ENCODE measurements around the gene PLXNB1. TPM values are rescaled to one million over a fixed set of nuclear protein-coding genes. Genes with fewer than 3 reads are reported as not detected.

PLXNB1 gene
- polyA plus RNA-seq, 3 donors, result 31.2 to 51.0 (median 35.4) TPM

- 53 to 65% (median 61%) methylated on average over 6 of the region's 6 CpGs for WGBS, 3 donors
- H3K27ac ChIP-seq (ENCODE audit: low read depth, low read length), result no peak overlapping the region
These were observed 29.0 kb downstream of the PLXNB1 start for GRCh38 chr3:48400824-48401433.

GRCh38 chr3:48399387-48400172 is 30.3 kb downstream of the PLXNB1 start:
- 34 to 62% (median 60%) methylated on average over 4 of the region's 4 CpGs for WGBS, 3 donors
- no peak overlapping the region for H3K27ac ChIP-seq (ENCODE audit: low read depth, low read length)

GRCh38 chr3:48398701-48399386 is 31.0 kb downstream of the PLXNB1 start:
- no peak overlapping the region for H3K27ac ChIP-seq (ENCODE audit: low read depth, low read length)
- 57 to 60% (median 58%) methylated on average over 11 of the region's 11 CpGs for WGBS, 3 donors

GRCh38 chr3:48397767-48398681 is 31.9 kb downstream of the PLXNB1 start:
- no peak overlapping the region for H3K27ac ChIP-seq (ENCODE audit: low read depth, low read length)
- WGBS, 3 donors, result 66 to 79% (median 74%) methylated on average over 9 of the region's 9 CpGs

GRCh38 chr3:48395714-48396113 is 34.2 kb downstream of the PLXNB1 start:
- H3K27ac ChIP-seq (ENCODE audit: low read depth, low read length), result no peak overlapping the region
- 68 to 77% (median 73%) methylated on average over 3 of the region's 3 CpGs for WGBS, 3 donors

- no peak overlapping the region for H3K27ac ChIP-seq (ENCODE audit: low read depth, low read length)
- 85 to 97% (median 88%) methylated on average over 2 of the region's 2 CpGs for WGBS, 3 donors
These were observed 35.5 kb downstream of the PLXNB1 start for GRCh38 chr3:48394391-48394790.

GRCh38 chr3:48388966-48389365 is 40.9 kb downstream of the PLXNB1 start:
- 67 to 76% (median 74%) methylated on average over 2 of the region's 2 CpGs for WGBS, 3 donors
- no peak overlapping the region for H3K27ac ChIP-seq (ENCODE audit: low read depth, low read length)

GRCh38 chr3:48387634-48388033 is 42.3 kb downstream of the PLXNB1 start:
- no peak overlapping the region for H3K27ac ChIP-seq (ENCODE audit: low read depth, low read length)

- WGBS, 3 donors, result 36 to 76% (median 72%) methylated on average over 5 of the region's 5 CpGs
- H3K27ac ChIP-seq (ENCODE audit: low read depth, low read length), result no peak overlapping the region
These were observed 56.9 kb downstream of the PLXNB1 start for GRCh38 chr3:48372862-48373435.

GRCh38 chr3:48372377-48372770 is 57.5 kb downstream of the PLXNB1 start:
- WGBS, 3 donors, result 42 to 88% (median 84%) methylated on average over 7 of the region's 7 CpGs
- no peak overlapping the region for H3K27ac ChIP-seq (ENCODE audit: low read depth, low read length)

GRCh38 chr3:48371651-48372376 is 58.1 kb downstream of the PLXNB1 start, which contains the start of gene FBXW12:
TSS of gene FBXW12 (plus strand) at chr3:48372219. CDS start at chr3:48372768, 549 bp downstream.
- 50 to 91% (median 87%) methylated on average over 11 of the region's 11 CpGs for WGBS, 3 donors
- H3K27ac ChIP-seq (ENCODE audit: low read depth, low read length), result no peak within 1 kb of the TSS

- H3K27ac ChIP-seq (ENCODE audit: low read depth, low read length), result no peak overlapping the region
- WGBS, 3 donors, result 65 to 78% (median 72%) methylated on average over 7 of the region's 7 CpGs
These were observed 59.6 kb downstream of the PLXNB1 start for GRCh38 chr3:48370333-48370713.

- 53 to 73% (median 67%) methylated on average over 7 of the region's 7 CpGs for WGBS, 3 donors
- H3K27ac ChIP-seq (ENCODE audit: low read depth, low read length), result no peak overlapping the region
These were observed 60.1 kb downstream of the PLXNB1 start for GRCh38 chr3:48369693-48370332.

- no peak overlapping the region for H3K27ac ChIP-seq (ENCODE audit: low read depth, low read length)
These were observed 62.7 kb downstream of the PLXNB1 start for GRCh38 chr3:48367201-48367600.

GRCh38 chr3:48364840-48365239 is 65.0 kb downstream of the PLXNB1 start:
- no peak overlapping the region for H3K27ac ChIP-seq (ENCODE audit: low read depth, low read length)
- 65 to 77% (median 73%) methylated on average over 1 of the region's 1 CpG for WGBS, 3 donors

GRCh38 chr3:48361928-48362327 is 68.0 kb downstream of the PLXNB1 start:
- no peak overlapping the region for H3K27ac ChIP-seq (ENCODE audit: low read depth, low read length)

- WGBS, 3 donors, result 71 to 85% (median 84%) methylated on average over 1 of the region's 1 CpG
- no peak overlapping the region for H3K27ac ChIP-seq (ENCODE audit: low read depth, low read length)
These were observed 73.5 kb downstream of the PLXNB1 start for GRCh38 chr3:48356419-48356818.
